K562 treated with DMSO at 1 percent for 12 hours (cell line): Measurements from ENCODE around the gene NBPF8. TPM values are rescaled to one million over a fixed set of nuclear protein-coding genes. Genes with fewer than 3 reads are reported as not detected.

ENCODE experiments used
- total RNA-seq: library from RNA; unstranded; fragments of 300-600 nt; gene quantifications from 2 replicates; pipeline ENCODE4 v1.2.3, GENCODE V29; 2022; ENCODE audit not compliant: insufficient read depth

The NBPF8 gene, protein sequence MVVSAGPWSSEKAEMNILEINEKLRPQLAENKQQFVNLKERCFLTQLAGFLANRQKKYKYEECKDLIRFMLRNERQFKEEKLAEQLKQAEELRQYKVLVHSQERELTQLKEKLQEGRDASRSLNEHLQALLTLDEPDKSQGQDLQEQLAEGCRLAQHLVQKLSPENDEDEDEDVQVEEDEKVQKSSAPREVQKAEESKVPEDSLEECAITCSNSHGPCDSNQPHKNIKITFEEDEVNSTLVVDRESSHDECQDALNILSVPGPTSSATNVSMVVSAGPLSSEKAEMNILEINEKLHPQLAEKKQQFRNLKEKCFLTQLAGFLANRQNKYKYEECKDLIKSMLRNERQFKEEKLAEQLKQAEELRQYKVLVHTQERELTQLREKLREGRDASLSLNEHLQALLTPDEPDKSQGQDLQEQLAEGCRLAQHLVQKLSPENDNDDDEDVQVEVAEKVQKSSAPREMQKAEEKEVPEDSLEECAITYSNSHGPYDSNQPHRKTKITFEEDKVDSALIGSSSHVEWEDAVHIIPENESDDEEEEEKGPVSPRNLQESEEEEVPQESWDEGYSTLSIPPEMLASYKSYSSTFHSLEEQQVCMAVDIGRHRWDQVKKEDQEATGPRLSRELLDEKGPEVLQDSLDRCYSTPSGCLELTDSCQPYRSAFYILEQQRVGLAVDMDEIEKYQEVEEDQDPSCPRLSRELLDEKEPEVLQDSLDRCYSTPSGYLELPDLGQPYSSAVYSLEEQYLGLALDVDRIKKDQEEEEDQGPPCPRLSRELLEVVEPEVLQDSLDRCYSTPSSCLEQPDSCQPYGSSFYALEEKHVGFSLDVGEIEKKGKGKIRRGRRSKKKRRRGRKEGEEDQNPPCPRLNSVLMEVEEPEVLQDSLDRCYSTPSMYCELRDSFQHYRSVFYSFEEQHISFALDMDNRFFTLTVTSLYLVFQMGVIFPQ
- total RNA-seq, result 2.3 and 8.2 TPM in 2 replicates

DNA sequence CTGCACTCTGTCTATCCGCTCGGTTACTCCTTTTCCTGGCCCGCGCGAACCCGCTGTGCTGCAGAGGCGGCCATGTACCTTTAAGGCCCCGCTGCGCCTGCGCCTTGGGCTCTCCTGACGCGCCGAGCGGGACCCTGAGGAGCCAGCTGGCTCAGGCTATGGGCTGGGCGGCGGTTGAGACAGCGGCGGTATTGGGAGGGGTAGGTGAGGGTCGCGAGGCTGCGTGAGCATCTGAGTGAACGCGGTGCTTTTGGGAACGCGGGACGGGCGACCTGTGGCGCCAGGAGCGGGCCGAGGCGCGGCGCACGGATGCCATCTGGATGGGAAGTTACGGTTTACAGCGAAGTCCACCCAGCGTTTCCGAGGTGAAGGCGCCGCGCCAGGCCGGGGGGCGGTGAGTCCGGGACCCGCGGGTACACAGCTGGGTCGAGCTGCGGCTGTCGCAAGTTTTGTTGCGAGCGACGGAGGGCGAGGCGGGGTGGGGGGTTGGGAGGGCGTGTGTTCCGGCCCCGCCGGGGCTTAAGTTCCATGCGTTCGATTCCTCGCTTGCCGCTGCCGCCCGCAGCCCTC, at the start of gene NBPF8:
Gene NBPF8 (plus strand): TSS at position 125 of the 570 bp plus-strand sequence. CDS start 21,488 bp downstream, outside the sequence.

Other genes starting within 250 kb of the NBPF8 start
- gene SEC22B, start 238.5 kb upstream of the NBPF8 start, total RNA-seq, result 10.8 and 27.3 TPM in 2 replicates